GM18519 (cell line): ENCODE results near the gene PRKG1.
"Not testable (repeated sequence)": the region's sequence is repeated elsewhere in the genome, so short reads cannot be mapped to it uniquely, and the experiment has no call there.

Experiments
- ATAC-seq: cut with Tn5 transposase; IDR thresholded peaks from one replicate; pipeline ENCODE4 v1.9.1; 2021; ENCODE audit warnings: mild to moderate bottlenecking, moderate library complexity; ENCODE audit not compliant: unreplicated experiment, low FRiP score

The PRKG1 gene

GRCh38 chr10:52119507-52119906 is 1045.2 kb downstream of the PRKG1 start:
- ATAC-seq, result no peak

GRCh38 chr10:52121688-52122087 is 1047.4 kb downstream of the PRKG1 start:
- no peak for ATAC-seq

- no peak for ATAC-seq
These were observed 1053.9 kb downstream of the PRKG1 start for GRCh38 chr10:52128056-52128683.

- no peak for ATAC-seq
These were observed 1055.3 kb downstream of the PRKG1 start for GRCh38 chr10:52129410-52130178.

GRCh38 chr10:52135101-52135500 is 1060.8 kb downstream of the PRKG1 start:
- no peak for ATAC-seq

- no peak for ATAC-seq
These were observed 1062.6 kb downstream of the PRKG1 start for GRCh38 chr10:52136921-52137320.

- no peak for ATAC-seq
These were observed 1069.1 kb downstream of the PRKG1 start for GRCh38 chr10:52143338-52143737.

- ATAC-seq, result no peak
These were observed 1071.3 kb downstream of the PRKG1 start for GRCh38 chr10:52145636-52146035.

GRCh38 chr10:52146766-52147165 is 1072.5 kb downstream of the PRKG1 start:
- ATAC-seq, result no peak

GRCh38 chr10:52170776-52171175 is 1096.5 kb downstream of the PRKG1 start:
- no peak for ATAC-seq

- ATAC-seq, result no peak
These were observed 1098.3 kb downstream of the PRKG1 start for GRCh38 chr10:52172581-52172980.

- no peak for ATAC-seq
These were observed 1111.0 kb downstream of the PRKG1 start for GRCh38 chr10:52185256-52185655.

- no peak for ATAC-seq
These were observed 1113.4 kb downstream of the PRKG1 start for GRCh38 chr10:52187521-52188258.

GRCh38 chr10:52191049-52191448 is 1116.8 kb downstream of the PRKG1 start:
- no peak for ATAC-seq

GRCh38 chr10:52194191-52194590 is 1119.9 kb downstream of the PRKG1 start:
- no peak for ATAC-seq

- no peak for ATAC-seq
These were observed 1120.4 kb downstream of the PRKG1 start for GRCh38 chr10:52194716-52195115.

- no peak for ATAC-seq
These were observed 1122.8 kb downstream of the PRKG1 start for GRCh38 chr10:52197098-52197497.

- ATAC-seq, result no peak
These were observed 1124.3 kb downstream of the PRKG1 start for GRCh38 chr10:52198540-52198939.

- not testable (repeated sequence) for ATAC-seq
These were observed 1130.6 kb downstream of the PRKG1 start for GRCh38 chr10:52204906-52205305.

GRCh38 chr10:52208365-52208764 is 1134.1 kb downstream of the PRKG1 start:
- ATAC-seq, result no peak

GRCh38 chr10:52210161-52210560 is 1135.9 kb downstream of the PRKG1 start:
- no peak for ATAC-seq
